ENCODE results near the gene REEP1.

Gene REEP1

GRCh38 chr2:86263956-86264355 lies 73.5 kb downstream of the REEP1 start:
- no peak for DNase-seq (ENCODE audit: low read depth)
- no peak overlapping the region for H3K4me3 ChIP-seq (ENCODE audit: low read length)
- TF ChIP-seq CTCF (conservative IDR thresholded peaks at IDR 0.05; ENCODE audit: low read depth, low read length): no peak

- H3K4me3 ChIP-seq (ENCODE audit: low read length): no peak overlapping the region
- TF ChIP-seq CTCF (conservative IDR thresholded peaks at IDR 0.05; ENCODE audit: low read depth, low read length): no peak
- no peak for DNase-seq (ENCODE audit: low read depth)
Measured at GRCh38 chr2:86260978-86261377, 76.4 kb downstream of the REEP1 start.

- no peak for TF ChIP-seq CTCF (conservative IDR thresholded peaks at IDR 0.05; ENCODE audit: low read depth, low read length)
- DNase-seq (ENCODE audit: low read depth): no peak
Measured at GRCh38 chr2:86258106-86258505, 79.3 kb downstream of the REEP1 start.

GRCh38 chr2:86256982-86257381 lies 80.4 kb downstream of the REEP1 start:
- no peak for DNase-seq (ENCODE audit: low read depth)
- no peak overlapping the region for H3K4me3 ChIP-seq (ENCODE audit: low read length)
- no peak for TF ChIP-seq CTCF (conservative IDR thresholded peaks at IDR 0.05; ENCODE audit: low read depth, low read length)

More at GRCh38 chr2:86258106-86258505, 79.3 kb downstream of the REEP1 start:
- no peak overlapping the region for H3K4me3 ChIP-seq (ENCODE audit: low read length)

GRCh38 chr2:86256300-86256699 lies 81.1 kb downstream of the REEP1 start:
- no peak for DNase-seq (ENCODE audit: low read depth)
- TF ChIP-seq CTCF (conservative IDR thresholded peaks at IDR 0.05; ENCODE audit: low read depth, low read length): no peak
- H3K4me3 ChIP-seq (ENCODE audit: low read length): no peak overlapping the region

GRCh38 chr2:86254576-86255538 lies 82.6 kb downstream of the REEP1 start:
- DNase-seq (ENCODE audit: low read depth): no peak
- TF ChIP-seq CTCF (conservative IDR thresholded peaks at IDR 0.05; ENCODE audit: low read depth, low read length): no peak
- H3K4me3 ChIP-seq (ENCODE audit: low read length): no peak overlapping the region

- DNase-seq (ENCODE audit: low read depth): no peak
- no peak overlapping the region for H3K4me3 ChIP-seq (ENCODE audit: low read length)
- no peak for TF ChIP-seq CTCF (conservative IDR thresholded peaks at IDR 0.05; ENCODE audit: low read depth, low read length)
Measured at GRCh38 chr2:86253424-86253823, 84.0 kb downstream of the REEP1 start.

Measured in retinal pigment epithelial cell (primary cell).